Measurements from ENCODE around the gene TNNT1. TPM values are rescaled to one million over a fixed set of nuclear protein-coding genes. Genes with fewer than 3 reads are reported as not detected.

Gene TNNT1
- total RNA-seq, 1 experiment from 2014 or later, result 188 TPM

- H3K79me2 ChIP-seq (ENCODE audit: insufficient read depth, low read length), result peaks cover 4% of the 10 kb centered on the region
- no peaks in the 10 kb centered on the region for H3K9me3 ChIP-seq (ENCODE audit: control insufficient read depth in 1 of 2, insufficient read depth in 1 of 2, low read depth in 1 of 2, low read length in 2 of 2)
- RAD21 ChIA-PET (ENCODE audit: low non-redundant PET in 1 of 2, low total read pairs in 2 of 2, uncharacterized antibody in 2 of 2, unreplicated experiment in 2 of 2), result interaction anchor here (0.7 to 1.5 kb wide), 6 partner anchors 18 to 312 kb away, joined by 3 to 9 read pairs (median 3); partner anchors contain the start of gene DNAAF3 (in 1 of the 2)
- no peak for ATAC-seq
- H3K9ac ChIP-seq (ENCODE audit: low read length), result no peak overlapping the region
- intact Hi-C loops (cut with micrococcal nuclease), result loop anchor here (1.0 to 10.0 kb wide), 2 partner anchors 277 to 493 kb away; no protein-coding TSS in a partner anchor
- BruUV-seq (replicated peaks), result no TSS peak
- no peak overlapping the region for H2AFZ ChIP-seq (ENCODE audit: low read depth, low read length, poor library complexity, severe bottlenecking)
- no peaks in the 10 kb centered on the region for H4K20me1 ChIP-seq (ENCODE audit: insufficient read depth)
- no peaks in the 10 kb centered on the region for H3K9me2 ChIP-seq (ENCODE audit: insufficient read depth)
- H3K4me2 ChIP-seq (ENCODE audit: low read length), result peak overlapping the region; percentile 17; the same call in 1 of the 2 replicates
- no peak overlapping the region for H3K27ac ChIP-seq (ENCODE audit: low read depth, low read length)
- H3K36me3 ChIP-seq (ENCODE audit: control insufficient read depth in 1 of 2, insufficient read depth in 2 of 2, low read length in 2 of 2), result peaks cover 0 to 2% of the 10 kb centered on the region in 2 experiments; a peak in 1 of 4 replicates
- POLR2A ChIA-PET, result interaction anchor here (1.0 to 1.2 kb wide), 3 partner anchors 24 to 266 kb away, joined by 3 to 7 read pairs (median 4); partner anchors contain the start of genes DNAAF3 and UBE2S
- TF ChIP-seq ZBTB33 (IDR thresholded peaks at IDR 0.05; ENCODE audit: extremely low read depth, insufficient replicate concordance, low read length), result no peak
- no peak for TF ChIP-seq EGR1 (IDR thresholded peaks at IDR 0.05; ENCODE audit: low read depth)
- no peak for TF ChIP-seq CEBPB (IDR thresholded peaks at IDR 0.05; ENCODE audit: low read depth)
- TF ChIP-seq JUND (IDR thresholded peaks at IDR 0.05), result no peak
- no peak for TF ChIP-seq MAX (IDR thresholded peaks at IDR 0.05)
- no peak overlapping the region for H3K4me3 ChIP-seq (replicated peaks in 1 of 2; ENCODE audit: low read depth in 1 of 2, low read length in 2 of 2)
- H3K27me3 ChIP-seq (ENCODE audit: insufficient read depth, low read length), result no peaks in the 10 kb centered on the region
- CTCF ChIA-PET, result interaction anchor here (0.6 to 1.7 kb wide), 16 partner anchors 10 to 513 kb away, joined by 3 to 21 read pairs (median 4); partner anchors contain the start of genes DNAAF3, KMT5C, PPP1R12C and TMEM238
- DNase-seq (ENCODE audit: low read depth, low spot score), result no peak
- peaks cover 4 to 26% of the 10 kb centered on the region in 2 experiments; a peak in 3 of 4 replicates for H3K4me1 ChIP-seq (ENCODE audit: control insufficient read depth in 1 of 2, insufficient read depth in 2 of 2, low read length in 2 of 2)
Measured at GRCh38 chr19:55141696-55142095, 7.3 kb downstream of the TNNT1 start.

- ChIA-PET POLR2A (no interaction called here), CTCF (no interaction called here), RAD21 (ENCODE audit: low non-redundant PET in 1 of 2, low total read pairs in 2 of 2, uncharacterized antibody in 2 of 2, unreplicated experiment in 2 of 2) (no interaction called here)
- no TSS peak for BruUV-seq (replicated peaks)
- Histone ChIP-seq H3K27ac (ENCODE audit: low read depth, low read length) (no peak overlapping the region), H3K4me2 (ENCODE audit: low read length) (no peak overlapping the region), H3K9ac (ENCODE audit: low read length) (no peak overlapping the region), H4K20me1 (ENCODE audit: insufficient read depth) (no peaks in the 10 kb centered on the region), H3K9me2 (ENCODE audit: insufficient read depth) (no peaks in the 10 kb centered on the region), H3K4me3 (replicated peaks in 1 of 2; ENCODE audit: low read depth in 1 of 2, low read length in 2 of 2) (no peak overlapping the region), H3K4me1 (ENCODE audit: control insufficient read depth in 1 of 2, insufficient read depth in 2 of 2, low read length in 2 of 2) (peaks cover 2 to 10% of the 10 kb centered on the region in 2 experiments; a peak in 2 of 4 replicates), H3K27me3 (ENCODE audit: insufficient read depth, low read length) (no peaks in the 10 kb centered on the region), H3K36me3 (ENCODE audit: control insufficient read depth in 1 of 2, insufficient read depth in 2 of 2, low read length in 2 of 2) (peaks cover 0 to 7% of the 10 kb centered on the region in 2 experiments; a peak in 2 of 4 replicates), H3K79me2 (ENCODE audit: insufficient read depth, low read length) (no peaks in the 10 kb centered on the region), H3K9me3 (ENCODE audit: control insufficient read depth in 1 of 2, insufficient read depth in 1 of 2, low read depth in 1 of 2, low read length in 2 of 2) (no peaks in the 10 kb centered on the region), H2AFZ (ENCODE audit: low read depth, low read length, poor library complexity, severe bottlenecking) (no peak overlapping the region)
- intact Hi-C loops (cut with micrococcal nuclease), result no loop called here
- no peak for DNase-seq (ENCODE audit: low read depth, low spot score)
- ATAC-seq, result no peak
- no peak for TF ChIP-seq EGR1 (IDR thresholded peaks at IDR 0.05; ENCODE audit: low read depth)
- TF ChIP-seq TCF7L2 (IDR thresholded peaks at IDR 0.05; ENCODE audit: borderline replicate concordance, extremely low read depth, insufficient read depth, insufficient read length), result no peak
- TF ChIP-seq CBX3 (IDR thresholded peaks at IDR 0.05; ENCODE audit: low read depth), result no peak
- TF ChIP-seq YY1 (IDR thresholded peaks at IDR 0.05; ENCODE audit: extremely low read depth, insufficient replicate concordance, low read depth, low read length), result no peak
- TF ChIP-seq SRF (IDR thresholded peaks at IDR 0.05; ENCODE audit: low read depth), result no peak
- TF ChIP-seq ZNF274 (IDR thresholded peaks at IDR 0.05; ENCODE audit: low read depth, low read length), result no peak
- no peak for TF ChIP-seq REST (IDR thresholded peaks at IDR 0.05; ENCODE audit: low read depth)
- TF ChIP-seq EZH2 (IDR thresholded peaks at IDR 0.05), result no peak
- TF ChIP-seq RAD21 (IDR thresholded peaks at IDR 0.05; ENCODE audit: low read depth), result no peak
- no peak for TF ChIP-seq JUND (IDR thresholded peaks at IDR 0.05)
- no peak for TF ChIP-seq SIN3A (IDR thresholded peaks at IDR 0.05; ENCODE audit: low read depth)
- TF ChIP-seq EZH2phosphoT487 (IDR thresholded peaks at IDR 0.05; ENCODE audit: borderline replicate concordance), result no peak
Measured at GRCh38 chr19:55137915-55138314, 11.1 kb downstream of the TNNT1 start.
